GM04503 (cell line): ENCODE measurements around the gene FAM83B.
"Not testable (repeated sequence)": the region's sequence is repeated elsewhere in the genome, so short reads cannot be mapped to it uniquely, and the experiment has no call there.

ENCODE experiments used
- DNase-seq: peaks from one replicate; pipeline ENCODE4 v3.0.0-alpha.2; 2012; ENCODE audit warnings: low read depth

The FAM83B gene, protein sequence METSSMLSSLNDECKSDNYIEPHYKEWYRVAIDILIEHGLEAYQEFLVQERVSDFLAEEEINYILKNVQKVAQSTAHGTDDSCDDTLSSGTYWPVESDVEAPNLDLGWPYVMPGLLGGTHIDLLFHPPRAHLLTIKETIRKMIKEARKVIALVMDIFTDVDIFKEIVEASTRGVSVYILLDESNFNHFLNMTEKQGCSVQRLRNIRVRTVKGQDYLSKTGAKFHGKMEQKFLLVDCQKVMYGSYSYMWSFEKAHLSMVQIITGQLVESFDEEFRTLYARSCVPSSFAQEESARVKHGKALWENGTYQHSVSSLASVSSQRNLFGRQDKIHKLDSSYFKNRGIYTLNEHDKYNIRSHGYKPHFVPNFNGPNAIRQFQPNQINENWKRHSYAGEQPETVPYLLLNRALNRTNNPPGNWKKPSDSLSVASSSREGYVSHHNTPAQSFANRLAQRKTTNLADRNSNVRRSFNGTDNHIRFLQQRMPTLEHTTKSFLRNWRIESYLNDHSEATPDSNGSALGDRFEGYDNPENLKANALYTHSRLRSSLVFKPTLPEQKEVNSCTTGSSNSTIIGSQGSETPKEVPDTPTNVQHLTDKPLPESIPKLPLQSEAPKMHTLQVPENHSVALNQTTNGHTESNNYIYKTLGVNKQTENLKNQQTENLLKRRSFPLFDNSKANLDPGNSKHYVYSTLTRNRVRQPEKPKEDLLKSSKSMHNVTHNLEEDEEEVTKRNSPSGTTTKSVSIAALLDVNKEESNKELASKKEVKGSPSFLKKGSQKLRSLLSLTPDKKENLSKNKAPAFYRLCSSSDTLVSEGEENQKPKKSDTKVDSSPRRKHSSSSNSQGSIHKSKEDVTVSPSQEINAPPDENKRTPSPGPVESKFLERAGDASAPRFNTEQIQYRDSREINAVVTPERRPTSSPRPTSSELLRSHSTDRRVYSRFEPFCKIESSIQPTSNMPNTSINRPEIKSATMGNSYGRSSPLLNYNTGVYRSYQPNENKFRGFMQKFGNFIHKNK

DNA sequence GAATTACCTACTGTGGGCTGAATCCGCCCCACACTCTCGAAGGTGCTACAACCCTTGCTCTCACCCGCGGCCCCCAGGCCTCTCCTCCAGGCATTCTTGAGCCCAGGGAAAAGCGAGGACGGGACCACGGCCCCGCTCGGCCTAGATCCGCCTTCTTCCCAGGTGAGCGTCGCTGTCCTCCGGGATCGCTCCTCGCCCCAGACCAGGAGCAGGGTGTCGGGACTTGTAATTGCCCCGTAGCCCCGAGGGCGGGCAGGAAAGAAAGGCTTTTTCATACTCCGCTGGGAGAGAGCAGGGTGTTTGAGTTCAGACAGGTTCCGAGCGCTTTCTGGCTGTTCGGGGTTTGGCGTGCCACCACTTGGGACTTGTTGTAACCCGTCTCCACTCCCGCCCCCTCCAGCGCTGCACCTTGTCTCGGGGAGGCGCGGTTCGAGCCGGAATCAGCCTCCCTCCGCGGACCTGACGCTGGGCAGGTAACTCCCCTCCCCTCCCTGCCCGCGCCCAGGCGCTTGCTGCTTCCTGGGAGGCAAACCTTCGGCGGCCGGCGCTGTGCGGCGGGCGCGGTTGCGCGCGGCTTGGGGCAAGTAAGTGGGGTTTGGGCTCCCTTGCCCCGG, at the start of gene FAM83B:
Gene FAM83B (plus strand): TSS at position 529 of the 614 bp plus-strand sequence. CDS start 23,476 bp downstream, outside the sequence.
- DNase-seq: no peak

GRCh38 chr6:54796918-54797317, 49.7 kb upstream of the FAM83B start:
- DNase-seq: not testable (repeated sequence)

- no peak for DNase-seq
Observed at GRCh38 chr6:54800050-54800600, 46.4 kb upstream of the FAM83B start.

DNA sequence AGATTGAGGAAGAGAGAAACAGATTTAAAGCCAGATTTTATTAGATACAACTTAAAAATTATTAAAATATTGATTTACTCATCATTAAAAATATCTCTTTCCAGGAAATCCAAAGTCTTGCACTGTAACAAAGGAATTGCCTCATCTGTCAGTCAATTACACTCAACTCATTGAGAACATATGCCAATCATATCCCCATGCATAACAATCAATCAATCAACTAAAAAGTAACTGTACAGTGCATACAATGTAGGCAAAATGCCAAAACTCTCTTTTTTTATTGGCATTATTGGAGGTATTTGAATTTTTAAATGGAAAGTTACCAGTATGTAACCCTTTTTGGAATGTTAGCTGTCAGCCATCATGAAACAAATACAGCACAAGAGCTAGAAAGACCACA, 45.3 kb upstream of the FAM83B start:
- no peak for DNase-seq

DNA sequence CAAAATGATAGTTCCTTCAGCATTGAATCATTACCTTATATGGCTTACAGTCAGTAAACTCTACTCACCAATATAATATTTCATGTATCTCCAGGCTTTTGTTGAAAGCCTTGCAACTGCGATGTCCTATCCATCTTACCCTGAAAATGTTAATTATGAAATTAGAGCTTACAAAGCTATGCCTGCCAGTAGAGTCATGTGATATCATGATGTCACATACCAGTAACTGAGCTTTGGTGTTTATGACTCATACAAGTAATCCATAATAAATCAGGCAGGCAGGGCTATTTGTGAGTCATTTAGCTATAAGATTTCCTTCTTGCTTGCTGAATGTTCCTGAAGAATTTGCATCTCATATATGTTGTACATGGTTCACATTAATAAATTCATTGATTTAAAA, 44.9 kb upstream of the FAM83B start:
- peak; percentile 36 for DNase-seq

DNA sequence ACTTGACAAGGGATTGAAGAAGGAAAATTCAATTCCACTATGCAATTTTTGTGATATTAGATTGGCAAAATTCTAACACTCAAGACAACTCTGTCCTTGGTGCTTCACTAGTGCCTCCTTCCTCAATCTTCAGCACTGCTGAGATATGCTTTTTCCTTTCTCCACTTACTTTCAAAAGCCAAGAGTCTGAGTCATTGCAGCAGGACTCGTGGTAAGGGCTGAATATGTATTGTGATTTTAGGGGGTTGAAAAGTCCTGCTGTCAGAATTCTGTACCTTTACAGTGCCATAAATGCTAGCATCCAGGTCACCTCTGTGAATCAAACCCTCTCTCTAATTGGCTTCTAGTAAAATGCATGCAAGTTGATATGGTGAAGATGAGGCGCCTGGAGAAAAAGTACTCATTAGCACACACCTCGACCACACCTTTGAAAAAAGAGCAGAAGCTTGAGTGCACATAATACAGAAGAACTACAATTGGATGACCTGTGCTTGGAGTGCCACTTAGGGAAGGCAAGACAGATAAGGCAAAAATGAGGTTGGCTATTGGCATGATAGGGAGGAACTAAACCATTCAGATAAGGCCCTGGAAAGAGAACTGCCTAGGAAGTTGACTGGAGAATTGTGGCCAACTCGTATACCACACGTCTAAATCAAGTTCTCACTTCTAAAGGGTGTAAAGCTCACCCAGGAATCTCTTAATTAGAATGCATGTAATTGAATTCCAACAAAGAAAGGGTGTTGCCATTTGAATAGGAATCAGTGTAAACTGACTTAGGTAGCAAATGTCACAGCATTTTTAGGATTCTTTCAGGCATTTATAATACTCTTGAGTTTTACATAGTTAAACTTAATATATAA, 43.6 kb upstream of the FAM83B start:
- DNase-seq: peak; percentile 9

DNA sequence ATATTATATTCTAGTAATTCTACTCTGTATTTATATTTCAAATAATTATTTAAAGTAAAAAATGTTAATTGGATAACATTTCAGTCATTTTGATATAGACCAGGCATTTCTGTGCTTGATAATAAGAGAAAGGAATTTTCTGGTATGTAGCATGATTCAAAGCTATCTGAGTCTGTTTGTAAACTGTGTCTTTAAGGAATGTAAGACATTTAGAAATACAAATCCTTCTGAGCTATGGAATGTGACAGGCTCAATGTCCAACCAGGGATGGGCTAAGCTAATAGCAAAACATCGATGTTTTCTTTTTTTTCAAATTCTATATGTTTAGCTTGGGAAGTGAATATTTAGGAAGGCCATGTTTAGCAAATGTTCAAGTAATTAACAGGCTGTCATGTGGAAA, 41.5 kb upstream of the FAM83B start:
- peak; percentile 8 for DNase-seq

DNA sequence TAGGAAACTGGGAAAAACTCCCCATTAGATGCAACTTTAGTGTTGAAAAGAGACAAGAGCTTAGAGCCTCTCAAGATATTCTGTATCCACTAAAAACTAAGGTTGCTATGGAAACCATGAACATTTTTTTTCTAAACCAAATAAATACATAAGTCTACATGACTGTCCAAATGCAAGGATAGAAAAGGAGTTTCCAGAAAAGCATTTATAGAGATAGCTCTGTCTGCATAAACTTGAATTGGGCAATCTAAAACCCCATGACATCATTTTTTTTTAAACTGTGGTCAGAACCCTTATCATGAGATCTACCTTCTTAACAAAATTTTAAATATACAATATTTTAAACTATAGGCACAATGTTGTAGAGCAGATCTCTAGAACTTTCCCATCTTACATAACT, 36.4 kb upstream of the FAM83B start:
- DNase-seq: no peak

DNA sequence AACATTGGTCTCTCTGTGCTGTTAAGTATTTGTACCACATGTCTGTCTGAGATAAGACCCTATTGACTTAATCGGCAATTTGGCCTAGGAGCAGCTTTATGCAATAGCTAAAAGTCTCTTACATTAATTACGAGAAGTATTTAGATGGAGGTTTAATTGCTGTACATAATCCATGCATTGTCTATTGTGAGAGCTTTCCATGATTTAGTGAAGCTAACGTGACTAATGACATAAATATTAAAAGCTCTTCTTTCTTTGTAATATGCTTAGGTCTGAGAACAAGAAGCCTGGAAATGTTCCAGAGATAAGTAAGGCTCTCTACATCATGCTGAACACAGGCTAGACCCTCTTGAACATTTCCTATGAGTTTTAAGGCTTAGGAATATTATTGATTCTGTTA, 32.7 kb upstream of the FAM83B start:
- no peak for DNase-seq

- no peak for DNase-seq
Observed at GRCh38 chr6:54817236-54817635, 29.3 kb upstream of the FAM83B start.

GRCh38 chr6:54817834-54818233, 28.7 kb upstream of the FAM83B start:
- DNase-seq: no peak

DNA sequence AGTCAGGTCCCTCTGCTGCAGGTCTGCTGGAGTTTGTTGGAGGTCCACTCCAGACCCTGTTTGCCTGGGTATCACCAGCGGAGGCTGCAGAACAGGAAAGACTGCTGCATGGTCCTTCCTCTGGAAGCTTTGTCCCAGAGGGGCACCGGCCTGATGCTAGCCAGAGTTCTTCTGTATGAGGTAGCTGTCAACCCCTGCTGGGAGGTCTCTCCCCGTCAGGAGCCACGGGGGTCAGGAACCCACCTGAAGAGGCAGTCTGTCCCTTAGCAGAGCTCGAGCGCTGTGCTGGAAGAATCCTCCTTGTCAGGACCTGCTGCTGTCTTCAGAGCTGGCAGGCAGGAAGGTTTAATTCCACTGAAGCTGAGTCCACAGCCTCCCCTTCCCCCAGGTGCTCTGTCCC, 22.3 kb upstream of the FAM83B start:
- DNase-seq: not testable (repeated sequence)

DNA sequence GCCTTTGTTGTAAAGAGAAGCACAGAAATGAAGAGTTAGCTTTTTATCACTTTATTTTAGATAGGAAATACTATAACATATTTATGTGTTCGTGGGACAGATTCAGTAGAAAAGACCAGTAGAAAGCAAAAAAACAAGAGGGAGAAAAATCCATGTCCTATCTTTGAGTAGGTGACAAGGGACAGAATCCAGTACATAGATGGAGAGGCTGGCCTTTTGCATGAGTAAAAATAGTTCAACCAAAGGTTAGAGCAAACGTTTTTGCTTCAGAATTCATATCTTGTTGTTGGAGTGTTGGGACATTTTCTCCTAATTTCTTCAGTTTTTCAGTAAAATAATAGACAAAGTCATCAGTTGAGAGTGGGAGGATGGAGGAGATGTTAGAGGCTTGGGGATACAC, 19.6 kb upstream of the FAM83B start:
- DNase-seq: no peak

GRCh38 chr6:54830216-54830615, 16.4 kb upstream of the FAM83B start:
- no peak for DNase-seq

- no peak for DNase-seq
Observed at GRCh38 chr6:54835176-54835575, 11.4 kb upstream of the FAM83B start.

GRCh38 chr6:54846857-54847674, 495 bp downstream of the FAM83B start:
- no peak for DNase-seq

DNA sequence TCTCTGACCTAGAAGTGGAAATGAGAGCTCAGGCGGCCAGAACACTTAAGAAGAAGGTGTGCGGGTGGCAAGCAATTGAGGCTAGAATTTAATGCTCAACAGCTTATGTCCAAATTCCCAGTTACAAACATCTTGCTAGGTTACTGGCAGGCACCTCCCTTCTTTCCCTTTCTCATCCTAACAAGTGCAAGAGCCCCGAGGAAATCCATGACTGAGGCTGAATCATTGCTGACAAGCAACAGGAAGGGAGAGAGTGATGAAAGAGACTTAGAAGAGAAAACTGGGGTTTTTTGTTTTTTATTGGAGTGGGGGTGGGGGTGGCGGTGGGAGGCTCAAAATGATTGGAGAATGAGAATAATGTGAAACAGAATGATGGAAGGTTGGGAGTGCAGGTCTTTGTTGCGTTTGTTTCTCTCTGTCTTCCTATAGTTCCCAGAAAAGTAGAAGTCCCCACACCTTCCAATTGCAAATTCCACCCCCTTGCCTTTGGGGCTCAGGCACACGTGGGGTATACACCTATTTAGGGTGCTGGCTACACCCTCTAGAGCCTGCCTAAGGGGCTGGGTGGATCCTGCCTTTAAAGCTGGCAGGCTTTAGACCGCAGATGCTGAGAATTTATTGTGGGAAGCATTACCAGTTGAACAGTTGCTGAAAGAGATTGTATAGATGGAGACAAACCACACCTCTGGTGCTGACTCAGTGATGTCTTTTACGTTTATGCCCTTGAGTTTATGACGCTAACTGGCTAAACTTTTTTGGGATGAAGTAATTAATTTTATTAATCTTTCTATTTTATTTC, 1.4 kb downstream of the FAM83B start:
- DNase-seq: no peak

DNA sequence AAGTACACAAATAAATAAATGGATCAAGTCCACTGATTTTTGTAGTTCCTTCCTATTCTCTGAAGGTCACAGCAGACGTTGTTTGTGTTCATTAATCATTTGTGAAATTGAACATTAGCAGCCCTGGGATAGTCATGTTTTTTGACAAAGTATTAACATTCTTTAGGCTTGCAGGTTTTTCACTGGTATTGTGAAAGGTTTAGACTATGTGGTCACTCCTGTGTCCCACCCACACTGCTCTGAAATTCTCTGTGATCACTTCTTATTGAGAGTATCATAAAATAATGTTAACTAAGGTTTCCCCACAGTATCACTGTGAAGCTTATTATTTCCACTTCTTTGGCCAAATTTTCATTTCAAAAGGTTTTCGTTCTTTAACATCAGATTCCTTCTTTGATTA, 3.5 kb downstream of the FAM83B start:
- DNase-seq: no peak

DNA sequence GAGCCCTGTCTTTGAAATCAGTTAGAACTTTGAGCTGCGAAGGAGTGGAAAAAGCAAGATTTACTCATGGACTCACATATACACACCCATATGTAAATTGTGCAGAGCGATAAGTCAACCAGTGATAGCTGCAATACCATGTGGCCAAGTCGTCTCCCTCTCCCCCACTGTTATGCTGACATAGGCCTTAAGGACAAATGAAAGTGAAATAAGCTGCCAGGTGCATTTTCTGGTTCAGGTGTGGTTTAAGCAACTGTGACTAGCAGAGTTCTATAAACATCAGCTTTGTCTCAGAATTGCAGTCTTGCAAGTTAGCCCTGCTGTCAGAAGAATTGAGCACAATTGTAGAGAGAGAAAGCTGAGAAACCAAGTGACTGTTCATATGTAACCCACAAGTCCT, 9.6 kb downstream of the FAM83B start:
- DNase-seq: no peak
